ENCODE measurements around the gene CIZ1.

Gene CIZ1

DNA sequence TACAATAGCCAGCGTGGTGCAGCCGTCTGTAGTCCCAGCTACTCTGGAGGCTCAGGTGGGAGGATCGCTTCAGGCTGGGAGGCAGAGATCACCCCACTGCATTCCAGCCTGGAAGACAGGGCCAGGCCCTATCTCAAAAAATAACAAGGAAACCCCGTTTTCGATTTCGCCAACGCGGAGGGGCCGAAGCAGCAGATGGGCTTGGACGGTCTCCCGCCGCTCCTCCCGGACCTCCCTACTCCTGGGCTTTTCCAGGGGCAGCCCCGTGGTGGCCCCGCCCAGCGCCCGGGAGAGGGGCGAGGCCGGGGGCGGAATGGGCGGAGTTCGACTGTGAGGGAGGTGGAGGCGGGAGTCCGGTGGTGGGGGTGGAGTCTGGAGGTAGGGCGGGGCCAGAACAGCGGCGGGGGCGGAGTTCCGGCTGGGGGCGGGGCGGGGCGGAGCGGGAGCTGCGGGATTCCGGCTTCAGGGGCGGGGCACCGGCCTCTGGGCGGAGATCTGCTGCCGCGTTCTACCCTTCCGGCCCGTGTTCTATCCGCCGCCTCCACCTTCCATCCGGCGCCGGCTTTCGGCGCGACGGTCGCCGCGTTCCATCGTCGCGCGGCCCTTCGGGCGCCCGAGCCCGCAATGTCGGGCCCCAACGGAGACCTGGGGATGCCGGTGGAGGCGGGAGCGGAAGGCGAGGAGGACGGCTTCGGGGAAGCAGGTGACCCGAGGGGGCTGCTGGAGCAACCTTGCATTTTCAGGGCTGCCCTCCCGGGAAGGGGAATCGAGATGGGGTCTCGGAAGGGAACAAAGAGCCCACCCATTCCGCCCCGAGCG, 31.4 kb downstream of the CIZ1 start, which contains the start of gene BBLN:
TSS of gene BBLN (plus strand) at position 482 of the 819 bp plus-strand sequence. CDS start at position 625, 143 bp downstream.
- DNase-seq: peak; percentile 74

DNA sequence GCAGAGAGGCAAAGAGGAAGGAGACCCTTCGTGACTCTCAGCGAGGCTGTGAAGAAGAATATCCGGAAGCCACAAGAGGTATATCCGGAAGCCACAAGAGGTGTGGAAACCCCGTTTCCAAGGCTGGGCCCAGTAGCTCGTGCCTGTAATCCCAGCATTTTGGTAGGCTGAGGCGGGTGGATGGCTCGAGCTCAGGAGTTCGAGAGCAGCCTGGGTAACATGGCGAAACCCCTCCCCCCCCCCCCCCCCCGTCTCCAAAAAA, 31.9 kb downstream of the CIZ1 start:
- no peak for DNase-seq

DNA sequence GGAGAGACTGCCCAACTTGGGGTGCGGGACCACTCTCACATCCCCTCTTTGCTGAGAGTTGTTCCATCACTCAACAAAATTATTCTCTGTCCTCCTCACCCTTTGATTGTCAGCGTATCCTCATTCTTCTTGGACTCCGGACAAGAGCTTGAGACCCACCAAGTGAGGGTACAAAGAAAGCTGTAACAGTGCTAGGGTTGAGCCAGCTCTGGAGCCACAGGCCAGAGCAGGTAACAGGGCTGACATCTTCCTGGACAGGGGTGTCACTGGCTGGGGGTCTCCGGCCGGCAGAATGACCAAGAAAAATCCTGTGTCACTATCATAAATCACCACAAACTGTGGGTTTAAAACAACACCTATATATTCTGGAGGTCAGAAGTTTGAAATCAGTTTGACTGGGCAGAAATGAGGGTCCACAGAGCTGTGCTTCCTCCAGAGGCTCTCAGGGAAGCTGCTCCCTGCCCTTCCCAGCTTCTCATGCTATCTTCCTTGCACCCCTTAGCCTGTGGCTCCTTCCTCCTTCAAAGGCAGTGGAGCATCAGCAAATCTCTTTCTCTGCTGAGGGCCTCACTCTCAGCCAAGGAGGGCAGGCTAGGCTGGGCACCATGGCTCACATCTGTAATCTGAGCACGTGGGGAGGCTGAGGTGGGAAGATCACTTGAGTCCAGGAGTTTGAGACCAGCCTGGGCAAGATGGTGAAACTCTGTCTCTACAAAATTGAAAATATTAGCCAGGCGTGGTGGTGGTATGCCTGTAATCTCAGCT, 35.5 kb downstream of the CIZ1 start:
- no peak for DNase-seq

- DNase-seq: no peak
Measured at GRCh38 chr9:128153947-128154695, 37.3 kb downstream of the CIZ1 start.

- no peak for DNase-seq
Measured at GRCh38 chr9:128153060-128153946, 38.1 kb downstream of the CIZ1 start.

- no peak for DNase-seq
Measured at GRCh38 chr9:128152133-128153059, 39.0 kb downstream of the CIZ1 start.

DNA sequence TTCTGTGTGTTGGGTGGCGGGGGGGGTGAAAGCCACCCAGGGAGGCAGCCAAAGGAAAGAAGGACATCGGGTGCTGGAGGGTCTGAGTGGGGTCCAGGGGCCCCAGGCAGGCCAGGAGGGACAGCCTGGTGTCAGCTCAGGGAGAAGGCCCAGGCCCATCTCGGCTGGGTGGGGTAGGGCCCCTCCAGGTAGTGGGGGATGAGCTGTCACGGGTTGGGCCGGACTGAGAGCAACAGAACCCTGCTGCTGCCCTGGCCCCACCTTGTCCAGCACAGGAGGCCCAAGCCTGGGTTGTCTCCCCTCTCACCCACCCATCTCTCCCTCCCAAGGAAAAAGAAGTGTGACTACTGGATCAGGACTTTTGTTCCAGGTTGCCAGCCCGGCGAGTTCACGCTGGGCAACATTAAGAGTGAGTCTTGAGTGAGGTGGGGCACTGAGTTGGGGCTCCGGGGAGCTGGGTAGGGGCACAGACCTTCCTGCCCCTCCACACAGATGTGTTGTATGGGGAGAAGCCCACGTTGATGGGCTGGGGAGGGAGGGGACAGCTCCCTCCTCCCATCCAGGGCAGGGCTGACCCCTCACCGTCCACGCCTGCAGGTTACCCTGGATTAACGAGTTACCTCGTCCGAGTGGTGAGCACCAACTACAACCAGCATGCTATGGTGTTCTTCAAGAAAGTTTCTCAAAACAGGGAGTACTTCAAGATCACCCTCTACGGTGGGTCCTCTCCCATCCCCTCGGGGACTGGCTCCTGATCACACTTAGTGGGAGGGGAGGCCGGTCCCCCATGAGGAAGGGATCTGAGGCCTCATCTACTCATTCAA, 39.9 kb downstream of the CIZ1 start:
- no peak for DNase-seq

- no peak for DNase-seq
Measured at GRCh38 chr9:128150594-128151308, 40.6 kb downstream of the CIZ1 start.

DNA sequence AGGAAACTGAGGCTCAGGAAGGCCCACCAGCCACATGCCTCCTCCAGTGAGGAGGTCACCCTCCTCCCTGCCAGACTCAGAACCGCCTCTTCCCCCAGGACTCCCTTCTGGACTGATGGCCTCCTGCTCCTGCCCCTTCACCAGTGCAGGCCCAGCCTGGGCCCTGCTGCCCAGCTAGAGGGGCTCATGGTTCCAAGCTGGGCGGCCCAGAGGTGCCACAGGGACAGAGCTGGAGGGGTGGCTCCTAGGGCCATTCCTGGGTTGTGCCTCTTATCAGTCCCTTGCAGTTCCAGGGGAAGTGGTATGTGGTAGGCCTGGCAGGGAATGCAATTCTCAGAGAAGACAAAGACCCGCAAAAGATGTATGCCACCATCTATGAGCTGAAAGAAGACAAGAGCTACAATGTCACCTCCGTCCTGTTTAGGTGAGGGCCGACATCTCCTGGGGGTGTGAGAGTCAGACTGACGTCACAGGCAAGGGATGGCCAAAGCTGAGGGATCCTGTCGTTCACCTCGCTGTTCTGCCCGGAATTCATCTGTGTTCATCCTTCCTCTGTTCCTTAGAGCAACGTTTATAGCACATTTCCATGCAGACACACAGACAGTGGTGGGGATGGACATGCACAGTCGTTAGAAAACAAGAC, 41.3 kb downstream of the CIZ1 start:
- DNase-seq: no peak

- DNase-seq: no peak
Measured at GRCh38 chr9:128149001-128149701, 42.2 kb downstream of the CIZ1 start, which contains the start of gene LCN2. Gene LCN2 (plus strand): TSS chr9:128149453. CDS start chr9:128149526, 73 bp downstream.

DNA sequence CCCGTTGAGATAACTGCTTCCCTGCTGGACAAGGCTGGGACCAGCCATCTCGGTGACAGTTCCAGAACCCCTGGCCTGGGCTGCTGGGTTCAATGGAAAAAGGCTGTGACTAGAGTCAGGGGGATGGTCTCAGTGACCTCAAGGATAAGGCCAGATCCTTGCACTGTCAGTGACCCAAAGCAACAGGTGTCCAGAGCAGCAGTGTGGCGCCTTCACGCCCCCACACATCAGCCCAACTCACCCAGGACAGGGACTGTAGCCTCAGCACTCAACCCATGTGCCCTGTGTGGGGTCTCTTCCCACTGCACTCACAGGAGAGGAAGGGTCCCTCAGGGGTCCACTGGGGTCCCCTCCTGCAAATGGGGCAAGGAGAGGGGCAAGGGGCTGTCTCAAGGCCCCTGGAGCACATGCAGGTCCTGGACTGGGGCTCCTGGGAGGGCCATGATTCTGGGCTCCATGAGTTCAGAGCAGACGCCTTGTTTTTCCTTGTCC, 42.8 kb downstream of the CIZ1 start:
- DNase-seq: no peak

DNA sequence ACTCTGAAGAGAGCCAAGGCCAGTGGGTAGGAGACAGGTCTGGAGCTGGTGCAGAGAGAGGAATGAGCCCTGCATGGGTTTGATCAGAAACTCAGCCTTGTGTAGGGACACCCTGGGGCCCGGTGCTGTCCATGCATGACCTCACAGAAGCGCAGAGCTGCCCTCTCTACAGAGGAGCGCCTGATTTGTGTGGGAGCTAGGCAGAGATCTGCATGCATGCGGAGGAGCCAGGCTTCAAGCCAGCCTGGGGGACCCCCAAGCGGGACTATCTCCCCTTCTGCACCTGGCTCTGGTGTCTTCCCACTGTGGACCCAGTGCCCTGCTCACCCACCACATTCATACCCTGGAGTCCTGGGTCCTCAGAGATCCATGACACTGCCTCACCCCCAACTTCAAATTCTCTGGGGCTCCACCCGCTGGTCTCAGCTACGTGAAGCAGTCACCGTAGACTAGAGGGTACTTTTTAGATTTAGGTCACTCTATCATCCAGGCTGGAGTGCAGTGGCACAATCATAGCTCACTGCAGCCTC, 44.7 kb downstream of the CIZ1 start:
- DNase-seq: no peak

- DNase-seq: no peak
Measured at GRCh38 chr9:128145951-128146351, 45.4 kb downstream of the CIZ1 start.

DNA sequence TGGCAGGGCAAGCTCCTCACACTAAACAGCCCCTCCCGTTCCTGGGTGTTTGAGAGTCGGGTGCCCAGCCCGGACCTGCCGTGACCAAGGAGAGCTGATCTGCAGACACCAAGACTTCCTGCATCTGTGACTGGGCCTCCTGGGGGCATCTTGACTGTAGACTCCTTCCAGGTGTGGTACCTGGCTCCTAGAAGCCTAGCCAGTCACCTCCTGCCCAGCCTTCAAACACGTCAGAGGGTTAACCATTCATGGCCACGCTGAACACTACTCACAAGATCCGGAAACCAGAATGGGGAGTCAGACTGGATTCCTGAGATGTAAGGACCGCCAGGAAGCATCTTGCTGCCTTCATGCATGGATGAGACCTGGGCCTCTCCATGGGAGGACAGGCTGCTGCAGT, 45.8 kb downstream of the CIZ1 start:
- no peak for DNase-seq

DNA sequence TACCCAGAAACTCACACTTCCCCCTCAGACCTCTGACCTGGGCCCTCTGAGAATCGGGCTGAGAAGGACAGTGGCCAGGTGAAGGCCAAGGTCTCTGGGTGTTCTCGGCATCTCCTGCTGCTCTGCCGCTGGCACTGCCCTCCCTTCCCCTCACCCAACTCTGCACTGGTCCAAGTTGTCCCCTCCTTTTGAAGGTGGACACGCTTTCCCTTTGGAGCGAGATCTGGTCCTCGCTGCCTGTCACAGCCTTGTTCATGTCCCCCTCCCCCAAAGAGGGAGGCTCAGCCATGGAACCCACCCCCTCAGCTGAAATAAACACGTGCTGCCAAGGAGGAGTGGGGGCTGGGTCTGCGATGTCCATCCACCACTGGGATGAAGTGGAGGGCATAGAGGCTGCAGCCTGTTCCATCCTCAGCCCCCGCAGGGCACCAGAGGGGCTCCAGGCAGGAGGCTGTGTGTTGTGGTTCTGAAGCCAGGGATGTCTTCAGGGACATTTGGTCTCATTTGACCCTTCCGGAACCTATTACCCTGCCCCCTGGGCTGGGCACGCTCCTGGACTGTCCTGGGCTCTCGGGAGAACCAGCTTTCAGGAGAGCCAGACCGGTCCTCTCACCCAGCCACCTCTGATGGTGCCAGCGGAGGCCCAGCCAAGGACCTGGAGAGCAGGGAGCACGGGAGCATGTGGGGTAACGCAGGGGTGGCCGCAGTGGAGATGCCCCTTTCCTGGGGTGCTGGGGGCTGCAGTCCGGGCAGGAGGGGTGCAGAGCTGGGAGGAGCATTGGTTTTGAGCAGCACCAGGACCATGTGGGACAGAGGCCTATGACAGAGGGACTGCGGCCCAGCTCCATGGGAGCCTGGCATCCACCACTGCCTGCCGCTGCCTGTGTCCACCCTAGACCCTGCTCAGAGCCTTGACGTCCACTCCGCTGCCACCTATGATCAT, 46.9 kb downstream of the CIZ1 start:
- no peak for DNase-seq

DNA sequence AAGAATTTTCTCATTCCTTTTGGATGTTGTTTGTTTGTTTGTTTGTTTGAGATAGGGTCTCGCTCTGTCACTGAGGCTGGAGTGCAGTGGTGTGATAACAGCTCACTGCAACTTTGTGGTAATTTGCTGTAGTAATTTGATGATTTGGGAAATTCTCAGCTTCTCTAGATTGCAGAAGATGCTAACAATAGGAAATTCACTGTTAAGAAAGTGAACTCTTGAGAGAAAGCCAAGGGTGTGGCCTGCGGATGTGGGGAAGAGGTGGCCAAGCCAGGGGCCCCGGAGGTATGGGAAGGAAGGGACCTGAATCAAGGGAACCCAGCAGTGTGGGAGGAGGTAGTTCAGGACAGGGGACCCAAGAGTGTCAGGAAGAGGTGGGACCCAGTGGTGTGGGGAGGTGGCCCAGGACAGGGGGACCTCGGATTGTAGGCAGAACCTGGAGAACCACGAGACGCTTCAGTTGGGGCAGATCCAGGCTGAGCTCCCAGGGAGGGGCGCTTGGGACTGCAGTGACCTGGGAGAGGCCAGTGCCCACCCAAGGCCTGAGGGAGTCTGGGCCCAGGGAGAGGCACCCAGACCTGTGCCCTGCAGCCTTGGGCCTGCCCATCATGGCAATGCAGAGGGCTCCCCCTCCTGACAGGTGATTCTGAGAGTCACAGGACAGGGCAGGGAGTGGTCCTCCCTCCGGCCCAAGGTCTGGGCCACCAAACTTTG, 47.7 kb downstream of the CIZ1 start:
- no peak for DNase-seq

All from DMS 273 treated with DMSO at 0.1 percent for 48 hours (cell line).